PFSK-1 (cell line): ENCODE results near the gene KBTBD3.

Experiments
- POLR2AphosphoS5 ChIP-seq: IDR thresholded peaks from 2 replicates; pipeline ENCODE4 v1.6.1; 2012; ENCODE audit warnings: low read depth, mild to moderate bottlenecking, control low read depth, low read length, moderate library complexity
- REST ChIP-seq, 2 experiments: IDR thresholded peaks; 2 replicates each; pipeline versions ENCODE4 v1.6.1 to v1.8.0; 2011 to 2012; ENCODE audit warnings: low read depth in 2 of 2, low read length in 2 of 2, control low read depth in 1 of 2, inconsistent platforms in 1 of 2, mild to moderate bottlenecking in 1 of 2, moderate library complexity in 1 of 2; ENCODE audit not compliant: insufficient read depth in 1 of 2
- SIN3A ChIP-seq: IDR thresholded peaks from 2 replicates; pipeline ENCODE4 v1.6.1; 2012; ENCODE audit warnings: mild to moderate bottlenecking, low read length, moderate library complexity, borderline replicate concordance; ENCODE audit not compliant: insufficient read depth
- TAF1 ChIP-seq: IDR thresholded peaks from 2 replicates; pipeline ENCODE4 v1.6.1; 2012; ENCODE audit warnings: low read length, control low read depth, borderline replicate concordance; ENCODE audit not compliant: insufficient read depth

GRCh38 chr11:106030609-106031008 lies 46.5 kb downstream of the KBTBD3 start:
- TF ChIP-seq POLR2AphosphoS5 (no peak), SIN3A (no peak), REST (IDR thresholded peaks at IDR 0.05; ENCODE audit: insufficient read depth in 1 of 2, low read depth in 2 of 2, low read length in 2 of 2) (no peak), TAF1 (no peak)
